HG03354 (cell line): ENCODE results near the gene SH2D2A.

ENCODE experiments used
- ATAC-seq: cut with Tn5 transposase; IDR thresholded peaks from one replicate; pipeline ENCODE4 v1.9.1; 2021; ENCODE audit warnings: mild to moderate bottlenecking; ENCODE audit not compliant: unreplicated experiment, poor library complexity, severe bottlenecking

SH2D2A gene

GRCh38 chr1:156806512-156807440 lies 9.9 kb downstream of the SH2D2A start:
- no peak for ATAC-seq

DNA sequence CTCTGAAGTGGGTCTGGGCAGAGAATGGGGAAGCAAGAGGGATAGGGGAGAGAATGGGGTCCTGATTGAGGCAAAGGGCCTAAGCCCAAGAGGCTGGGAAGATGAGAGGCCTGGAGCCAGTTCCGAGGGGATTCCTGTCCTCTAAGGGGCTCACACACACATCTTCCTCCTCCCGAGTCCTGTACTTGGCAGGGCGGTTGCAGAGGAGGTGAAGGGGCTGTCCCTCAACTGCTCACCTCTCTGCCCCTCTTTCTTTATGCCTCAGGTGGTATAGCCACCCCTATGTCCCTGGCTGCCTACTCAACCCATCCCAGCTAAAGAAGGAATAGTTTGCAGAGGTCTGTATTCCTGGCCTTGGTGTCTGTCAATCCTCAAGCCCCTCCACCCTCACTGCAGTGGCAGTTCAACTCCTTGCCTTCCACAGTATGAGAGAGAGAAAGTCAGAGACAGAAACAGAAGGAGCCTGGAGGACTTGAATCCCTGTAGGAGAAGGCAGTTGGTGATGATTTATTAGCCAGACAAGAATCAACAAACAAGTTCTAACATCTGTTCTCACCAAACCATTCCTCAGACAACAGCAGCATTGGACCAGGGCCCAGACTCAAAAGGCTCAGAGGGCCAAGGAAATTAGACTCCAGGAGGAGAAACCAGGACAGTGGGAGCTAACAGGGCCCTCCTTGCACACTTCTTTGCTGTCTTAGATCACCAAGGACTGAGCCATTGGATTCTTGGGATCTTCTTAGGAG lies 10.7 kb downstream of the SH2D2A start:
- ATAC-seq: no peak

DNA sequence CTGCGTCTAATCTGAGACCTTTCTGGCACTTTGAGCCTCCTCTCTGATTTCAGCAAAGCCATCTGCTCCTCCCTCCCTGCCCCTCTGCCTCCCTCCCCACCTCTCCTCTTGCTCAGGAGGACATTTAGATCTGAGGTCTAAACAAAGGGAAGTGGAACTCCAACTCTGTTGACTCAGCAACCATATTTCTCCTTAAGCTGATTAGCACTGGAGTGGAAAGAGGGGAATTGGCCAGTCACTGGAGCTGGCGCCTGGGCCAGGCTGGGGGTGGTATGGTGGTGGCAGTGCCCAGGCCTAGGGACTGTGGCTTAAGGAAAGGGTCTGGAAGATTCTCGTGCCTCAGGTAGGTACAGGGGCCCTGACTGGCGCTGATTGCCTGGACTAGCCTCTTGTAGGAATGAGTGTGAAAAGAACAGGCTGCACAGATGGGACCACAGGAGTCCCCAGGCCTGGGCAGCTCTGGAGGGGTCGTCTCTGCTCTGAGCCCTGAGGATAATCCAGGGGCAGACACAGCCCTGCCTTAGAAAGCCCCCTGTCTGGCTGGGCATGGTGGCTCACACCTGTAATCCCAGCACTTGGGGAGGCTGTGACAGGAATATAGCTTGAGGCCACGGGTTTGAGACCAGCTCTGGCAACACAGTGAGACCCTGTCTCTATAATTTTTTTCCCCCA lies 11.9 kb downstream of the SH2D2A start:
- ATAC-seq: no peak

GRCh38 chr1:156804026-156804425 lies 12.6 kb downstream of the SH2D2A start:
- ATAC-seq: no peak

- no peak for ATAC-seq
These were observed 13.4 kb downstream of the SH2D2A start for GRCh38 chr1:156803086-156803851.

DNA sequence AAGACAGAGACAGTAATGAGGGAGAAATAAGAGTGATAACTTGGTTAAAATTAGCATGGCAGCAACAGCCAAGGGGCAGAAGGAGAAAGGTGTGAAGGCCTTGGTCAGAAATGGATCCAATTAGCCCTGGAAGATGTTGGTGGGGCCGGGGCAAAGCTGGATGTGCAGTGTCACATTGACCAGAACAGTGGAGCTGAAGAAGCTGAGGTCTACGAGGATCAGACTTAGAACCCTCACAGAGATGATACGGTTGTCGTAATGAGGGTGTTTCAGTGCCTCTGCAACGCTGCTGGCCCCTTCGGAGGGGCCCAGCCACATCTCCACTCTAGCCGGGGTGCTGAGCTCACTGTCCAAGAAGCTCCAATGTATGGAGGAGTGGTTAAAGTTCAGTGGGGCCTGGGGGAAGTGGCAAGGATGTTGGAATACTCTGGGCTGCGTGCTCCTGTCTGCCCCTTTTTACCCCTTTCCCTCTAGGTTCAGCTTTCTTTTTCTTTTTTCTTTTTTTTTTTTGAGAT lies 14.2 kb downstream of the SH2D2A start:
- no peak for ATAC-seq

DNA sequence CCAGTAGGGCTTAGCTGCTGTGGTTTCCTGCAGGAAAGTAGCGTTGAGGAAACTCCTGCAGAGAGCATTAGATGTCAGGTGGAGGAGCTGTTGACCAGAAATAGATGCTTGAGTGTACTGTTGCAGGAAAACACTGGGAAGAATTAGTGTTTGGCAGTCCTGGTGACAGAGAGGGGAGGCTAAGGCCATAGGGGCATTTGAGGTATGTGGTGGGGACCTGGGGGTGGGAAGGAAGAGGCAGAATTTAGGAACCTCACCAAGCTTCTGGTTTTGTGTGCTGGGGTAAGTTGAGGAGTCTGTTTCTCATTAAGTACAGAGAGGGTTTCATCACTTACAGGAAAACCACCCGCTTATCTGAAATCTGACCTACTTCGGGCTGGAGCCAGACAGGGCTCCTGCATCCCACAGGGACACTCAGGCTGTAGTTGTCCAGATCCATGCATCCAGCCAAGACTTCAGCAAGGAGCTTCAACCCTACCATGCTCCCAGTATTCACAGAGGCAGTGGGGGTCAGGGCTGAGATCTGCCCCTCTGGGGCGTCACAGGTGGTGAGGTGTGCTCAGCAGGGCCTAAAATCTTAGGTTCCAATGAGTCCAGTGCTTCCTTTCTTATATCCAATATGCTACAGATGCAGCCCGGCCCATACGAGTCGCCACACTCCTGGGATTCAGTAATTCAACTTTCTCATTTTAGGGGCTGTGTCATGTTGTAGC lies 15.1 kb downstream of the SH2D2A start:
- ATAC-seq: no peak

DNA sequence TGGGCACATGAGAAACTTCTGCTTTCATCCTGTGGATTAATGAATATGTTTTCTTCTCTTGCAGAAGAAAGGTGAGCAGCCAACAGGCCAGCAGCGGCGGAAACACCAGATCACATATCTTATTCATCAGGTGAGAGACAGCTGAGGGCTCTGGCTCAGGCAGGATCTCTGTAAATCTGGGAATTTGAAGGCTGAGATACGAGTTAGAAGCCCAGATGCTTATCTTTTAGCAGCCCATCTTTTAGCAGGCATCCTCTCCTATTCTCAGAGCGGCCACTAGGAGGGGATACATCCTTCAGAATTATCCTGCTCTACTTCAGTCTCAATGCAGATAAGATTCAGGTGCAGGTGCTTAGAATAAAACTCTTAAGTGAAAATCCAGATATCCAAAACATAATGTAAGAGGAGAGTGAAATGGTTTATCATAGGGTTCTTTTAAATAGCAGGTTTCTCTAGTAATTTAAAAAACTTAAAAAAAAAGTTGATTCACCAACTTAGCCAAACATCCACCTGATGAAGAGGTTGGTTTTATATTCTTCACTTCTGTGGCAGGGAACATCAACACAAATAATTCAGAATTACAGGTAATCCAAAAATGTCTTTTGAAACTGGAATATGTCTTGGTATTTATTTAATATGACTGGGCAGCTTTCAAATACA lies 19.3 kb downstream of the SH2D2A start:
- no peak for ATAC-seq

- no peak for ATAC-seq
These were observed 20.1 kb downstream of the SH2D2A start for GRCh38 chr1:156796340-156797097.

- ATAC-seq: no peak
These were observed 20.9 kb downstream of the SH2D2A start for GRCh38 chr1:156795787-156796186.

- no peak for ATAC-seq
These were observed 21.3 kb downstream of the SH2D2A start for GRCh38 chr1:156795374-156795733.

- no peak for ATAC-seq
These were observed 21.9 kb downstream of the SH2D2A start for GRCh38 chr1:156794506-156795373.

DNA sequence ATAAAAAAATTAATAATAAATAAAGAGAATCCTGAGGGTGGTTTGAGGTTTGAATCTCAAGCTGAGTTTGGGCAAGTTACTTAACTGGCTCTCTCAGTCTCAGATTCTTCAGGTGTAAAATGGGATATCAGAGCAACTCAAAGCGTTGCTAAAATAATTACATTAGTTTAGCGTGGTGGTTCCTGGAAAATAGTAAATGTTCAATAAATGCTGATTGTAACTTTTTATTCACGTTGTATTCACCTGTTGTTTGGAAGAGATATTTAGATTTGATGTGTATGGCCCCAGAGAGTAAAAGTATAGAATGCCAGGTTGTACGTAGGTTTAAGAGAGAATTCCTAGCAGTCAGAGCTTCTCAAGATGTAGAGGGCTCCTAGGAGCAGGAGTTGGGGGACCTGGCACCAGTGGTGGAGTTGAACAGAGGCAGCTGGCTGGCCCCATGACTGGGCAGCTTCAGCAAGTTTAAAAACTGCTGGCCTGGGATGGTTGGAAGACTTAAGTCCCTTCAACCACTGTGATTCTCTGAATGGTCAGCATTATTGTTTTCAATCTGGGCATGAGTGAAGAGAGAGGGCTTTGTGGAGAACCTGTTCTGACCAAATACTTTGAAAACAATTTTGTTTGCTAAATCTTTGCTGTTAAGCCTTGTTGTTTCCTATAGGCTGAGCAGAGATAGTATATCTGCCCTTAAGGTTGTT lies 26.9 kb downstream of the SH2D2A start:
- no peak for ATAC-seq

DNA sequence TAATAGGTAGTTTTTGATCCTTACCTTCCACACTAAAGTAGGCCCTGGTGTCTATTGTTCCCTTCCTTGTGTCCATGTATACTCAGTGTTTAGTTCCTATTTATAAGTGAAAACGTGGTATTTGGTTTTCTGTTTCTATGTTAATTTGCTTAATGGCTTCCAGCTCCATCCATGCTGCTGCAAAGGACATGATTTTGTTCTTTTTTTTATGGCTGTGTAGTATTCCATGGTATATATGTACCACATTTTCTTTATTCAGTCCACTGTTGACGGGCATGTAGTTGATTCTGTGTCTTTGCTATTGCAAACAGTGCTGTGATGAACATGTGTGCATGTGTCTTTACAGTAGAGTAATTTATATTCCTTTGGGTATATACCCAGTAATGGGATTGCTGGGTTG lies 28.5 kb downstream of the SH2D2A start:
- ATAC-seq: no peak

GRCh38 chr1:156786640-156787039 lies 30.0 kb downstream of the SH2D2A start:
- no peak for ATAC-seq

GRCh38 chr1:156785458-156785857 lies 31.2 kb downstream of the SH2D2A start:
- ATAC-seq: no peak
